ENCODE measurements around the gene EZR.

- TF ChIP-seq POLR2A (IDR thresholded peaks at IDR 0.05; ENCODE audit: low read depth, low read length) (no peak), POLR2AphosphoS5 (IDR thresholded peaks at IDR 0.05; ENCODE audit: low read depth, low read length) (no peak)
Measured at GRCh38 chr6:158808442-158808833, 10.7 kb downstream of the EZR start.

Measured in GM12892 (cell line).